ENCODE data around the gene CIPC.

Gene CIPC

GRCh38 chr14:77103475-77103874 is 5.4 kb downstream of the CIPC start:
- no peak for DNase-seq (ENCODE audit: low spot score)

GRCh38 chr14:77103951-77104350 is 5.9 kb downstream of the CIPC start:
- DNase-seq (ENCODE audit: low spot score) = no peak

GRCh38 chr14:77104393-77104792 is 6.3 kb downstream of the CIPC start:
- no peak for DNase-seq (ENCODE audit: low spot score)

- DNase-seq (ENCODE audit: low spot score) = no peak
Measured at GRCh38 chr14:77105145-77105939, 7.3 kb downstream of the CIPC start.

- DNase-seq (ENCODE audit: low spot score) = no peak
Measured at GRCh38 chr14:77106666-77107065, 8.6 kb downstream of the CIPC start.

GRCh38 chr14:77107228-77107627 is 9.2 kb downstream of the CIPC start:
- DNase-seq (ENCODE audit: low spot score) = no peak

- DNase-seq (ENCODE audit: low spot score) = no peak
Measured at GRCh38 chr14:77108753-77109152, 10.7 kb downstream of the CIPC start.

- DNase-seq (ENCODE audit: low spot score) = no peak
Measured at GRCh38 chr14:77109656-77110055, 11.6 kb downstream of the CIPC start.

GRCh38 chr14:77110286-77110685 is 12.2 kb downstream of the CIPC start:
- no peak for DNase-seq (ENCODE audit: low spot score)

GRCh38 chr14:77111021-77111420 is 13.0 kb downstream of the CIPC start:
- DNase-seq (ENCODE audit: low spot score) = peak; percentile 81

GRCh38 chr14:77113644-77114043 is 15.6 kb downstream of the CIPC start:
- no peak for DNase-seq (ENCODE audit: low spot score)

GRCh38 chr14:77114609-77115008 is 16.6 kb downstream of the CIPC start:
- no peak for DNase-seq (ENCODE audit: low spot score)

- DNase-seq (ENCODE audit: low spot score) = no peak
Measured at GRCh38 chr14:77116172-77116817, 18.2 kb downstream of the CIPC start.

GRCh38 chr14:77119851-77120250 is 21.8 kb downstream of the CIPC start:
- DNase-seq (ENCODE audit: low spot score) = no peak

- DNase-seq (ENCODE audit: low spot score) = no peak
Measured at GRCh38 chr14:77120771-77121743, 23.0 kb downstream of the CIPC start.

GRCh38 chr14:77122526-77123125 is 24.6 kb downstream of the CIPC start:
- DNase-seq (ENCODE audit: low spot score) = no peak

- peak; percentile 67 for DNase-seq (ENCODE audit: low spot score)
Measured at GRCh38 chr14:77123381-77124325, 25.6 kb downstream of the CIPC start.

GRCh38 chr14:77124345-77125280 is 26.6 kb downstream of the CIPC start:
- DNase-seq (ENCODE audit: low spot score) = peak; percentile 83

GRCh38 chr14:77125281-77125801 is 27.3 kb downstream of the CIPC start:
- DNase-seq (ENCODE audit: low spot score) = peak; percentile 33
